HG03439 (cell line): ENCODE results near the gene MGMT.

Experiments
- ATAC-seq: cut with Tn5 transposase; IDR thresholded peaks from one replicate; pipeline ENCODE4 v1.9.1; 2021; ENCODE audit warnings: mild to moderate bottlenecking, moderate library complexity; ENCODE audit not compliant: unreplicated experiment

Gene MGMT

DNA sequence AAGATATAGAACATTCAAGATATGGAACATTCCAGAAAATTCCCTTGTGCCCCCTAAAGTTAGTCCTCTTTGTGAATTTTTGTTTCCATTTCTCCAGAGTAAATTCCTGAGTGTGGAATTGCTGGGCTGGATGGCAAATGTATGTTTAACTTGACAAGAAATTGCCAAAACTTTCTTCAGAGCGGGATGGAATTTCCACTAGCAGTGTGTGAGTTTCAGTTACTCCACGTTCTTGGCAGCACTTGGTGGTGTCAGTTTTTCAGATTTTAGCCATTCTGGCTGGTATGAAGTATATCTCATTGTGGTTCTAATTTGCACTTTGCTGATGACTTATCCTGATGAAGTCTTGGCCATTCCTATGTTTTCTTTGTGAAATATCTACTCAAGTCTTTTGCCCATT lies 71.2 kb downstream of the MGMT start:
- no peak for ATAC-seq

DNA sequence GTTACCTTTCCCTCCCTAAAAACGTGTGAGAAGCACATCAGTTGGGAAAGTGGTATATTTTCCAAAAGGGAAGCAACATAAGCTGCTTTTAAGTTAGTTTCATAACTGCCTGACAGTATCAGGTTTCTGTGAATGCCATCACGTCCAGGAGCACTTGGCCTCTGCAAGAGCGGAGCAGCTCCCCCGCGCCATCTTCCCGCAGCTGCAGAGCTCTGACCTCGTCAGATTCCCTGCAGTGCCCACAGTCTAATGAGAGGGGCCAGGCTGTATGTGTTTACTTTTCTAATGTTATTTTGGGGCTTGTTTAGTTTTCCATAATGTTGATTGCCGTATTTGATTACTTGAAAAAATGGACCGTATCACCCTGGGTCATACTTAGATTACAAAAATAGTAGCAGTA lies 74.2 kb downstream of the MGMT start:
- no peak for ATAC-seq

DNA sequence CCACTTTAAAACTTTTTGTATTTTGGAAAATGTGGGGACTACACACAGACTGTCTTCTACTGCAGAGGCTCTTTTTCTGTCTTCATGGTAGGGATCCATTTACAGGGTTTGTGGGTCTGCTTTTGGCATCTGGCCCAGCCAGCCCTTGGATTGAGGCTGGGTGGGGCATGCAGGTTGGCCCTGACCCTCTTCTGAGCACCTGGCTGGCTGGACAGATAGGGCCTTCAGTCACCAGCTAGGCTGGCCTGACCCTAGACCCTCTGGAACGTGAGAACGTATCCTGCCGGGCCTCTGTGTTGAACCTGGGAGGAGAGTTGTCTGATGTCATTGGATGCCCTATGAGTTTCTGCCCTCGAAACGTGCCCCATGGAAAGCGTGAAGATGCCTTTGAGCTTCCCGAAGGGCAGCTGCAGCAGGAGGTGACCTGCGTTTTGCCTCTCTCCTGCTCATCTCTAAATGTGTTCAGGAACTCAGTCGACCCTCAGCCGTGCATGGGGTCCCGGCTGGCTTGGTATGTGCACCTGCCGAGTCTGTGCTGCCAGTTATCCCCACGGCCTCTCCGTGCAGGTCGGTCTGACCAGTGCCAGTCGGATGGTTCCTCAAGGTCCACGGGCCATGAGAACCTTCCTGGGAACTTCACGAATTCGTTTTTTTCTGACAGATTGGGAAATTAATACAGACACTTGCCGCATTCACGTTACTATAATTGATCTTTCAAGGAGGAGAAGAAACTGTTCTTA lies 74.9 kb downstream of the MGMT start:
- no peak for ATAC-seq

DNA sequence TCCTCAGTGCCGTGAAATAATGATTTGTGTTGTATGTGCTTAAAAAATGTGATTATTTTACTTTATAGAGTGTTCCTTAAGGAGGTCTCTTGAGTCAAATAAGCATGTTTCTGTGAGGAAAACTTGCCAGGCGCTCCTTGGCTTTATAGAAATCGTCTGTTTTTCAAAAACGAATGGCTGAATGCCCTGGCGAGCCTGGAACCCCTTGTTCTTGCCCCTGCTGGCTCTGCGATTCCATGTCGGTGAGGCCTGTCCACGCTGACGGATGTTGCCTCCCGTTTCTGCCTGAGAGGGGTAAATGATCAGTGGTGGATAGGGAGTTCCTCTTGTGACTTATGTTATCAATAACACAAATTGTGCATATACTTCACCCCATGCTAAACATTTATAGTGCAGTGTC lies 75.5 kb downstream of the MGMT start:
- no peak for ATAC-seq

DNA sequence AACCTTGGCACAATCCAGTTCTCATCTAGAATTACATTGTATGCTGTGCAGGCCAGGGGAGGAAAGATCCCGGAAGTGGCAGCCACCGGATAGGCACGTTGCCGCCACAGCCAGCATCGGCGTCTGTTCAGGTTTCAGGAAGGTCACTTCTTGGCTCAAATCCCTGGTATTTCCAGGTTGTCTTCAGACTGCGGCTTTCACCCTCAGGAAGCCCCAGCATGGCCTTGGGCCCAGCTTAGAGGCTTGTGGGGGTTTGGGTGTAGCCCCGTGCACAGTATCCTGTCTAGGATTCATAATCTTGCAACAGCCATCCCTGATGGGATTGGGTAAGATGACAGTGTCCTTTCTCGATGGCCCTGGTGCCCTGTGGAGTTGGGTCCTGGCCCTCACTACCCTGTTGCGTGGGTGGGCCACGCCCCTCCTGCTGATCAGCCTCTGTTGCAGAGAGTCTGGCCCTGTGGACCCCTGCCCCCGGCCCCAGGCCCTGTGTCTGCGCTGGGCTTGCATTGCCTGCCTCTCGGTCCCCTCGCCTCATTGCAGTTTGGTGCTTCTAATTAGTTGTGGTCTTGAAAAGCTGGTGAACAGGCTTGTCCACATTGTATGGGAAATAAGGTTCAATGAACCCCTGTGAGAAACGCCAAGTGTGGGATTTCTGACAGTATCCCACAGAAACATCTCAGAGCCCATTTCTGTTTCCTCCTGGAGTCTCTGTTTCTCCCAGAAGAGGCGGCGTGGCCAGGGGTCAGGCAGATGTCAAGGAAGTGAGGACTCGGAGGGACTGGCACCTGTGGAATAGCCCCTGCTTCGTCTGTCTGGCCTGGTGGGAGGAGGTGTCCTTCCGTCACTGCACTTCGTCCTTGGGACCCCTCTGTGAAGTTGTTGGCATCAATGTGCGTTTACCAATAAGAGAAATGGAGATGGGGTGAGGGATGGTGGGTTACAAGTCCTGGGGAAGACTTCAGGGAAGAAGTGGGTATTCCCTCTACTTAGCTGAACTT lies 77.5 kb downstream of the MGMT start:
- no peak for ATAC-seq

DNA sequence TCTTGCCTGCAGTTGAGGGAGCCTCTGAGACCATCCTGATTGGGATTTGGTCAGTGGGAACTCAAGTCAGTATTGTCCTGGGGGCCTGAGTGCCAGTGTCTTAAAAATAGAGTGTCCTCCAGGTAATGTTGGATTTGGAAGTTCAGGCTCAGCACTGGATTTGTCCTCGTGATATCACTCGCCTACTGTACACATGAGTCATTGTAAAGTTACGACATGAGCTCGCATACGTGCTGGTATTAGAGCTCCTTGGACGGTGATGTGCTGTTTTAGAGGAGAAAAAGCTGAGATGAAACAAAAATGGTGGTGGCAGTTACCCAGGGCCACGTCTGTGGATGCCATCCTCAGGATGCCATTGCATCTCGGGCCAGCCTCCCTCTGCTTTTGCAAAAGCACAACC lies 78.2 kb downstream of the MGMT start:
- ATAC-seq, result no peak

DNA sequence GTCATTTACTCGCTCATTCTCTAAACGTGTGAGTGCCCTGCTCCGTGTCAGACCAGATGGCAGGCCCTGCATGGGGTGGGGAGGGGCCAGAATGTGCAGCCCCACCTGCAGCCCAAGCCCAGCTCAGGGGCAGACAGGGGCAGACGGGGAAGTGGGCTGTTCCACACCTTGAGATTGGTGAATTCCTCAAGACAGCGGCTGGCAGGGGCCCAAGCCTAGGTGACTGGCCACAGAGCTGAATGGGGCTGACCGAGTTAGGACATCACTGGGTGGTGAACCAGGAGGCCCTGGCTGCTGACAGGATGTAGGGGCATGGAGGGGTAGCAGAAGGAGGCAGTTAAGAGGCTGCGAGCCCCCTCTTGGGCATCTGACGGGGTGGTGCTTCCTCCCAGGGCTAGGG lies 79.1 kb downstream of the MGMT start:
- no peak for ATAC-seq

DNA sequence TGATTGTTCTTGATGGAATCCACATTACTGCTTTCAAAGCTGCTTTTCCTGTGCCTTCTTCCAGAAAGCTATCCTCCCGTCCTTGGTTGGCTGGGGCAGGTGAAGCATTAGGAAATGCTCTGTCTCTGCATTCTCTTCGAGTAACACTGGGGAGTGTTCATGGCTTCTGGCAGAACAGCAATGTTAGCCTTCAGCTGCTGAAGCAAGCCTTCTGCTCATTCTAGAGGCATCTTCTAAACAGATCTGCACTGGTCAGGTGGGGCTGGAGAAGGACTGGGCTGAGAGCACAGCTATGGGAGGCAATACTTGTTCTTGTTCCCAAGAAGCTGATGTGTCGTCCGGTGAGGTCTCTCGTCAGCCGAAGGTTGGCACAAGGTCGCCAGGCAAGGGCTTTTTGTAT lies 80.6 kb downstream of the MGMT start:
- ATAC-seq, result no peak

DNA sequence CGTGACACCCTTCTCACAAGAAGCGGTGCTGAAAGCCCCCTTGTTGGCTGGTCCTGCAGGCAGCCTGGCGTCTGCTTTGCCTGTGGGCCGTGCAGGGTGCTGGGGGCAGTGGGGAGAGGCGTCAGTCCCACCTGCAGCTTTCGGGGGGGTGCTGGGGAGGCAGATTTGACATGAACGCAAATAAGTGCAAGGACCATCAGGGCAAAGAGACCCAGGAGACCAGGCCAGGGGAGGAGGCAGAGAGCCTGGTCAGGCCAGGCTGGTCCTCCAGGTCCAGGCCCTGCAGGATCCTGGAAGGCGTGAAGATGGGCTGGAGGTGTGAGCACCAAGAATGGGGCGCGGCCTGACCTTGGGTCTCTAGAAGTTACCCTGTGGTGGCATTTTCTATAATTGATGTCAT lies 81.6 kb downstream of the MGMT start:
- ATAC-seq, result no peak

DNA sequence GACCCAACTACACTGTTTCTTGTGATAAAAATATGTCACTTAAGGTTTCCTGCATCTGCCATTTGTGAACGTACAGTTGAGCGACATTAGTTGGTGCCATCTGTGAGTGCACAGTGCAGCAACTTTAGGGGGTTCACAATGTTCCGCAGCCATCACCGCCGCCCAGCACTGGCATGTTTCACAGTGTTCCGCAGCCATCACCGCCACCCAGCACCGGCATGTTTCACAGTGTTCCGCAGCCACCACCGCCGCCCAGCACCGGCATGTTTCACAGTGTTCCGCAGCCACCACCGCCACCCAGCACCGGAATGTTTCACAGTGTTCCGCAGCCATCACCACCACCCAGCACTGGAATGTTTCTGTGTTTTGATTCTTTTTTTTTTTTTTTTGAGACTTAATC lies 83.0 kb downstream of the MGMT start:
- no peak for ATAC-seq

DNA sequence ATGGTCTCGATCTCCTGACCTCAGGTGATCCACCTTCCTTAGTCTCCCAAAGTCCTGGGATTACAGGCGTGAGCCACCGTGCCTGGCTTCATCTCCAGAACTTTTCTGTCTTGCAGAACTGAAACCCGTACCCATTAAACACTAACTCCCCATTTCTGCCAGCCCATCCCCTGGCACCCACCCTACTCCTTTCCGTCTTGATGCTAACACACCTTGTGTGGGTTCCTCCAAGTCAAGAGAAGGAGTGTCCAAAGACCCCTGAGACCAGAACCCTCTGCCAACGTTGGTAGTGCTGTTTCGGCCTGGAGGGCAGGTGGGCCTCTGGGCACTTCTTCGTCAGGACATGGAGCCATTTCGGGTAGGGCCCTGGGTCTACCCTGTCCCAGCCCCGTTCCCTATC lies 83.6 kb downstream of the MGMT start:
- ATAC-seq, result no peak

DNA sequence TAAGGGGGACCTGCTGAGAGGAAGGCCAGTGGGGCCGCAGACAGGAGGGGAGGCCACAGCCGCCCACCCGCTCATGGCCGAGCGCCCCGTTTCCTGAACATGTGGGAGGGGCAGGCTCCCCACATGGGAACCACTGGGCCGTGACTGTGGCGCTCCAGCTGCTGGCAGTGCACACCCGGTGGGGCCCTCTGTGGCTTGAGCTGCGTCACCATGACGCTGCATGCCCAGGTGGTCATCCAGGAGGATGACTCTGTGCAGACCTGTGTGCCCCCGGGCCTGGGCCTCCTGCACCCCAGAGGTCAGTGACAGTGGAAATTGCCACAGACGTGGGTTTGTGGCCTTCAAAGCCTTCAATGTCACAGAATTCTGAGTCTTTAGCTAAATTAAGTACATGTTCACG lies 85.1 kb downstream of the MGMT start:
- peak; percentile 56 for ATAC-seq

DNA sequence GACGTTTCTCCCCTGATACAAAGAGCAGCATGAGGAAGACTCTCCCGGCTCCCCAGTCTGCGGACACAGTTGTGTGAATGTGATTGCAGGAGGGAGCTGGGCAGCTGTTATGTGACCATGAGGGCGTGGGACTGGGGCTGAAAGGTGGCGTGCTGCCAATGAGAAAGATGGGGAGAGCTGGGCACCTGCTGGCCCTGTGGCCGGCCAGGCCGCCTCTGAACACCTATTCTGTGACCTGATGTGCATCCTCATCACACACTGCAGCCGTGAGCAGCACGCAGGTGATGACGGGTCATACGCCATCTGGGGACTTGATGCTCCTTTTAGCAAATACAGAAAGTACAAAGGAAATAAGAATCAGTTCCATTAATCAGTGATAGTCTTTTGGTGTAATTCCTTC lies 86.9 kb downstream of the MGMT start:
- no peak for ATAC-seq

DNA sequence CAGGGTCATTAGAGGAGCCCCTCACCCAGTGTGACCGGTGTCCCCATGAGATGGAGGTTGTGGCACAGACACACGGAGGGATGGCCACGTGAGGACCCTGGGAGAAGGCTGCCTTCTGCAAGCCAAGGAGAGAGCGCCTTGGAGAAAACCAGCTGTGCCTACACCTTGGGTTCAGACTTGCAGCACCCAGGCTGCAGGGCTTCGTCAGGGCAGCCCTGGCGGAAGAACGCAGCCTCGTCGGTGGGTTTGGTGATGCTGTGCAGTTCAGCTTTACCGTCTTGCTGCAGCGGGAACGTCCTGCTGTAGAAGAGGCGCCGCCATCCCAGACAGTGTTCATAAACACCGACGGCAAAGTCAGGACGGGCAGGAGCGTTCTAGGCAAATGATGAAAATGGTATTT lies 89.3 kb downstream of the MGMT start:
- ATAC-seq, result no peak

DNA sequence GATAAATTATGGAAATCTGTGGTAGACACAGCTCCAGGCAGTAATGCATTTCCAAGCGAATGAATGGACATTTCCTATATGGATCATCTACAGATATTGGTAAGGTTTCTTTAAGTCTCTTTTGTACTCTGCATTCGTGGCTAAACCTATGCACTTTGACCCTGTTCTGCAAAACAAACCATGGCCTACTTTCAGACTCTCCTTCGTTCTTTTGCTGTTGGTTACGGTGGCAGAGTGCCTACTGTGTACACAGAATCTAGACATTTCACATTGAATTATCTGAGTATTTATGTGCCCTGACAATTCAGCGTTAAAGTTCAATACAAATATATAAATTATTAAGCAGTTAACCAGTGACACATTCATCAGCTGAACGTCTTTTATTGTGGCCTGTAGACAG lies 93.3 kb downstream of the MGMT start:
- no peak for ATAC-seq

DNA sequence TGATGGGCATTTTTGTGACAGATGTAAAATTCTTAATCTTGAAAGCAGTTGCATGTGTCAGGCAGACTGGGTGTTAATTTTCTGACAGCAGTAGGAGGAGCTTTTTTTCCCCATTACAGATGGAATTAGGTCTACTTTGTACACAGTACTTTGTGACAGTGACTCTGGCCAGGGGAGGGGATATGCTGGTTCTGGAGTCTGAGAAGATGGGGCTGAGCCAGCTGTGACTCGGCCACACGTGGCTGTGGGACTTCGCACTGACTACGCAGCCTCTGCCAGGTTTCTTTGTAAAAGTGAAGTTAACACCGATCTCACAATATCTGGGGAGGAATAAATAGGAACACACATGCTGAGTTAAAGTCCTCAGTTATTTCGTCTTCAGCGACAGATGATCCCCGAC lies 95.4 kb downstream of the MGMT start:
- no peak for ATAC-seq

DNA sequence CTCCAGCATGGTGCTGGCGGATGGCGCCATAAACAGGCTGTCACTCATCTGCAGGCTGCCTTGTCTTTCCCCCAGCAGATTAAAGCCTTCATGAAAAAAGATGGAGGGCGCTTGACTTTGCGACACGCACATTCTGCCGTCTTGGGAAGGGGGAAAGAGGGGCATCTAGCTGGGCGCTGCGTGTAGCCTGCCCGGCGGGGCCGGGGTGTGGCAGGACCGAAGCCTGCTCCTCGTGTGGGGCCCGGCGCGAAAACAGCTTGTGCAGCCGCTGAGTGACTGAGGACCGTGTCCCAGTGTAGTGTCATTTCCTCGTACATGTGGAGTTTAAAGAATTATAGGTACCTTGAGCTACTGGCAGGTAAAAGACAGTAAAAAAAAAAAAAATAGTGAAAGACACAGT lies 97.9 kb downstream of the MGMT start:
- ATAC-seq, result no peak

DNA sequence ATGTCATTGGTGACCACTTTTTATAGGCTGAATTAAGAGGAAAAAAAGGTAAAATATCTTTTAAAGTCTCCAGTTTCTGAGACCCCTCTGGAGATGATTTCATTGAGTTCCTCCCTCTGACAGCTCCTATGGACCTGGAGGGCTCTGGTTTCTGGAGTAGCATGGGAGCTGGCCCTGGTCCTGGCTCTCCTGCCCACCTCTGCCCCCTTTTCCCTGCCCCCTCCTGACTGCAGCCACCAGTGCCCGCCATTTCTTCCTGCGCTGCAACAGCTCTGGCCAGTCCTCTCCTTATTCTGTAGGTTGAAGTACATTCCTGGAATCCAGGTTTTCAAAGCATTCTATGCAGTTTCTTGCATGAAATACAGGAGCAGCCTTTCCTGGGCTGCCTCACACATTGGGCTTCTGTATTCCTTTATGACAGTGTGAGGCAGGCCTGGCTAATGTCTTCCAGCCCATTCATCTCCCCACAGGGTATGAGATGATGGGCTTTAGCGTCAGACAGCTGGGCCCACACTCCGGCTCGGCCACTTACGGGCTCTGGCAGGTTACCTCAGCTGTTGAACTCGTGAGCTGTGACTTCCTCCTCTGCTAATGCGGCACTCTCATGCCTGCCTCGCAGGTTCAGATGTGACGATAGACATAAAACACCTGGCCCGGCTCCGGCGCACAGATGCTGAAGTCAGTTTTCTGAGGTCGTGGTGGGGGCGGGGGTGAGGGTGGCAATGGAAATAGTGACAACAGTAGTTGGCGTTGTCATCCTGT lies 101.7 kb downstream of the MGMT start:
- no peak for ATAC-seq

DNA sequence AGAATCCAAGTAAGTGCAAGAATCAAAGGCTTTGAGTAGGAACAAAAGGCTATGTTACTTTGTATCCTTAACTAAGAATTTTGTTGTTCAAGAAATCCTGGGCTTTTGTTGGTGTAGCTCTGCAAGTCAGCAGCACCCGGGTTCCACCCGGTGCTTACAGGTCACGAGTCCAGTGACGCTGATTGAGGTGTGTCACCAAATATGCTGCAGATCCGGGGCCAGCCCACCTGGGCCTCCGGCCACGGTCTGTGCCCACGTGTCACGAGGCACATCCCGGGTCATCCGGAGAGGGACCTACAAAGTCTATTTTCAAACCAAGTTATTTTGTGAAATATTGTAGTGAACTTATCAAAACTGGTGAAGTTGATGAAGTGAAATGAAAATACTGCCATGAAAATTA lies 103.1 kb downstream of the MGMT start:
- ATAC-seq, result no peak

DNA sequence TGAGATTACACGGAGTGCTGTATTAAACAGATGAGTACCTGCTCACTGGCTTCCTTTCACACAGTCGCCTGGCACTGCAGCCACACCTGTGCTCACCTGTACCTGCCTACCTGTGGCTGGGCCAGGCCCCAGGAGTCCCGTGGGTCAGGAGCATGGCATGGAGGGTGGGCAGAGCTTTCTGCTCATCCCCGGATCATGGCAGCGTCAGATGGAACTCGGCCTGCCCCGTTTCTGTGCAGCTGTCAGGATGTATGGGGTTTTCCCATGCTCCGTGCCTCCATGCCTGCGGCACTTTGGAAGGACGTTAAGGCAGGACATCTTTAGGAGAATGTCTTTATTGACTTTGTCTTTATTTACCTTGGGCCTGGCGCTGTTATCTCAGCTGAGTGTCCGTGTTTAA lies 112.2 kb downstream of the MGMT start:
- no peak for ATAC-seq

DNA sequence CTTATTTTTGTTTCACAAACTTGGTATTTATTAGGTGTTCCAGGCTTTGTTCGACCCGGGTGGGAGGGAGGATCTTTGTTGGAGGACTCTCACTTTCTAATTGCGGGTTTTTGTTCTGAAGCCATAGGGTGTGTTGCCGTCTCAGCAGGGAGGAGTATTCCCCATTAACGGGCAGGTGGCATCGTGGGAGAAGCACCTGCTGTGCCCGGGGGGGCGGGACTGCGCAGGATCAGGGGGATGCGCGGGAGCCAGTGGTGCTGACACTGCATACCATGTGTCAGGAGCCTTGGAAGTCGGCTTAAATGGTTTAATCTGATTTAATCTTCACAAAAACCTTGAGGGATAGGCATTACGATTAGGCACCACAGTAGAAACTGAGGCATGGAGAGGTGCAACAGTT lies 113.0 kb downstream of the MGMT start:
- no peak for ATAC-seq

DNA sequence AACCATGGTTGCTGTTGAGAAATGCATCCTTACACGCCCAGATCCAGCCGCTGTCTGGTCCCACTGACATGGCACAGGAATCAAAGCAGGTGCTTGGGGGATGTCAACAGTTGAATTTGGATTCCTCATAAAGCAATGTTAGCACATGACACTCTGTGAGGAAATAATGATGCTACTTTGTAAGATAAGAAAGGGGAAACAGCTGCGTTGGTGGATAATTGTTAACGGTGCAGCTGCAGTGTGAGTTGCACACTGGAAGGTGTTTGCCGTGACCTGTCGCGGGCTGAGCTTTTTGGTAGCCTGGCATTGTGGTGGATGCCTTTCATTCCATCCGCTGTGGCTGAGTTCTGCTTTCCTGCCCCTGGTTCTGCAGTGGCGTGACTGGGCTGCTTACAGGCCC lies 113.9 kb downstream of the MGMT start:
- ATAC-seq, result no peak
